Endothelial cell of umbilical vein (primary cell): ENCODE measurements around the gene LEP. TPM values are rescaled to one million over a fixed set of nuclear protein-coding genes. Genes with fewer than 3 reads are reported as not detected.

Source experiments
- BruUV-seq: library from RNA; stranded (reverse); fragments of 400-500 nt; replicated peaks from 2 replicates; lab custom pipeline; 2021; lab: Mats Ljungman, UMichigan
- CTCF ChIA-PET: fragments of 300-600, 350-600 bp; sonication (Branson Sonifier 250); formaldehyde crosslinking; loops from one replicate; lab custom pipeline; 2021; ENCODE audit warnings: antibody characterized with exemption, inconsistent platforms; lab: Charles Lee
- POLR2A ChIA-PET: fragments of 300-600, 350-600 bp; sonication (Branson Sonifier 250); formaldehyde crosslinking; loops from one replicate; lab custom pipeline; 2021; ENCODE audit warnings: antibody characterized with exemption, inconsistent platforms; lab: Charles Lee
- DNase-seq: peaks from one replicate; pipeline ENCODE4 v3.0.0-alpha.2; 2011; ENCODE audit warnings: low read depth, low spot score
- FAIRE-seq: peaks from 2 replicates; lab custom pipeline; 2011; peaks lifted over from hg19 to GRCh38; lab: Jason Lieb, UNC
- H2AFZ ChIP-seq: 2 replicates; pipeline ENCODE4 v1.6.0; 2012; ENCODE audit warnings: low read depth, low read length, control low read depth, inconsistent platforms
- H3K27ac ChIP-seq: 2 replicates; pipeline ENCODE4 v1.5.1; 2011; ENCODE audit warnings: low read depth, mild to moderate bottlenecking, control low read depth, low read length, moderate library complexity; ENCODE audit not compliant: insufficient read depth
- H3K27me3 ChIP-seq, 2 experiments: 2 replicates each; pipeline versions ENCODE4 v1.6.0 to v1.6.1; 2011; ENCODE audit warnings: low read length in 2 of 2, mixed read lengths in 1 of 2; ENCODE audit not compliant: control insufficient read depth in 2 of 2, insufficient read depth in 2 of 2
- H3K36me3 ChIP-seq, 2 experiments: 2 replicates in 1 of 2; 3 replicates in 1 of 2; pipeline ENCODE4 v1.5.1; 2011; ENCODE audit warnings: low read length in 2 of 2, mild to moderate bottlenecking in 1 of 2, moderate library complexity in 1 of 2; ENCODE audit not compliant: control insufficient read depth in 2 of 2, insufficient read depth in 2 of 2; ENCODE audit errors: extremely low read depth in 1 of 2
- H3K4me1 ChIP-seq: 3 replicates; pipeline ENCODE4 v1.5.1; 2011; ENCODE audit warnings: mild to moderate bottlenecking, low read length; ENCODE audit not compliant: control insufficient read depth, insufficient read depth; ENCODE audit errors: extremely low read depth
- H3K4me2 ChIP-seq: 2 replicates; pipeline ENCODE4 v1.6.1; 2011; ENCODE audit warnings: low read length, control low read depth, mixed read lengths; ENCODE audit not compliant: insufficient read depth
- H3K4me3 ChIP-seq, 3 experiments: fragments of 200-600 bp in 1 of 3; sonication (generic), shearing (Covaris generic) in 1 of 3; replicated peaks in 1 of 3; 2 replicates each; pipeline ENCODE4 v1.5.1; 2011 to 2016; ENCODE audit warnings: control low read depth in 3 of 3, low read length in 3 of 3, mild to moderate bottlenecking in 2 of 3, inconsistent platforms in 1 of 3, low read depth in 1 of 3, moderate library complexity in 1 of 3; ENCODE audit not compliant: insufficient read depth in 1 of 3
- H3K79me2 ChIP-seq: 2 replicates; pipeline ENCODE4 v1.6.0; 2012; ENCODE audit warnings: low read length, inconsistent platforms; ENCODE audit not compliant: control insufficient read depth, insufficient read depth
- H3K9ac ChIP-seq: replicated peaks from 2 replicates; pipeline ENCODE3; 2011; ENCODE audit warnings: low read length, control low read depth; ENCODE audit not compliant: insufficient read depth; ENCODE audit errors: extremely low read depth
- H3K9me1 ChIP-seq: replicated peaks from 3 replicates; pipeline ENCODE4 v1.6.0; 2011; ENCODE audit warnings: mild to moderate bottlenecking, low read length; ENCODE audit not compliant: control insufficient read depth, insufficient read depth; ENCODE audit errors: extremely low read depth
- H3K9me3 ChIP-seq: replicated peaks from 2 replicates; pipeline ENCODE4 v1.5.1; 2012; ENCODE audit warnings: low read length, inconsistent platforms; ENCODE audit not compliant: control insufficient read depth, insufficient read depth
- H4K20me1 ChIP-seq: replicated peaks from 2 replicates; pipeline ENCODE3; 2011; ENCODE audit warnings: mild to moderate bottlenecking, low read length; ENCODE audit not compliant: control insufficient read depth, insufficient read depth; ENCODE audit errors: extremely low read depth
- EZH2 ChIP-seq: IDR thresholded peaks from 2 replicates; pipeline ENCODE4 v1.6.1; 2012; ENCODE audit warnings: borderline replicate concordance, low read depth, mild to moderate bottlenecking, moderate library complexity, low read length, inconsistent platforms; ENCODE audit not compliant: severe bottlenecking
- FOS ChIP-seq: IDR thresholded peaks from 2 replicates; pipeline ENCODE4 v1.6.1; 2011; ENCODE audit warnings: mild to moderate bottlenecking, low read length, moderate library complexity, borderline replicate concordance; ENCODE audit not compliant: insufficient read depth
- GATA2 ChIP-seq: IDR thresholded peaks from 2 replicates; pipeline ENCODE4 v1.7.0; 2011; ENCODE audit warnings: low read depth, mild to moderate bottlenecking, moderate library complexity, mixed read lengths, low read length; ENCODE audit not compliant: insufficient read length, insufficient read depth
- JUN ChIP-seq: IDR thresholded peaks from 2 replicates; pipeline ENCODE4 v1.6.1; 2011; ENCODE audit warnings: borderline replicate concordance, low read depth; ENCODE audit not compliant: insufficient read length, insufficient read depth
- MYC ChIP-seq: IDR thresholded peaks from one replicate; pipeline ENCODE4 v1.6.1; 2011; ENCODE audit warnings: mild to moderate bottlenecking, low read depth, low read length
- POLR2A ChIP-seq: IDR thresholded peaks from 2 replicates; pipeline ENCODE4 v1.6.1; 2012; ENCODE audit warnings: low read depth, mild to moderate bottlenecking, control low read depth, low read length
- POLR2AphosphoS5 ChIP-seq: IDR thresholded peaks from 2 replicates; pipeline ENCODE4 v1.6.1; 2012; ENCODE audit warnings: low read depth, mild to moderate bottlenecking, control low read depth, low read length, moderate library complexity; ENCODE audit not compliant: insufficient read depth
- dilution Hi-C: fragments of 300-500 bp; cut with MboI; formaldehyde crosslinking; loops from one replicate; pipeline ENCODE4 v1.15.0; 2019; ENCODE audit warnings: low sequenced_read_pairs; ENCODE audit not compliant: extremely low pct_ligation_motif_present
- intact Hi-C: fragments of 100-400 bp; cut with micrococcal nuclease; formaldehyde crosslinking; loops from one replicate; pipeline ENCODE4 v1.10.0; 2022
- polyA plus RNA-seq, 4 experiments: library from polyadenylated mRNA; depleted of rRNA in 3 of 4; stranded (reverse) in 3 of 4; unstranded in 1 of 4; fragments of >200 nt; gene quantifications; 2 replicates each; pipeline versions ENCODE4 v1.2.1 to v1.2.3, GENCODE V29; 2011 to 2012; ENCODE audit warnings: missing spikeins in 1 of 4
- total RNA-seq: library from RNA; stranded (reverse); gene quantifications from 2 replicates; pipeline ENCODE4 v1.2.3, GENCODE V29; 2021
- TF ChIP-seq, protein P1 (sequence below): IDR thresholded peaks from 2 replicates; pipeline ENCODE4 v1.6.1; 2011; ENCODE audit not compliant: insufficient read depth, insufficient read length

Gene LEP
- total and polyA plus RNA-seq, 2 donors (not counting 3 experiments of a cell fraction or from before 2014, with no cell fraction given): not detected

DNA sequence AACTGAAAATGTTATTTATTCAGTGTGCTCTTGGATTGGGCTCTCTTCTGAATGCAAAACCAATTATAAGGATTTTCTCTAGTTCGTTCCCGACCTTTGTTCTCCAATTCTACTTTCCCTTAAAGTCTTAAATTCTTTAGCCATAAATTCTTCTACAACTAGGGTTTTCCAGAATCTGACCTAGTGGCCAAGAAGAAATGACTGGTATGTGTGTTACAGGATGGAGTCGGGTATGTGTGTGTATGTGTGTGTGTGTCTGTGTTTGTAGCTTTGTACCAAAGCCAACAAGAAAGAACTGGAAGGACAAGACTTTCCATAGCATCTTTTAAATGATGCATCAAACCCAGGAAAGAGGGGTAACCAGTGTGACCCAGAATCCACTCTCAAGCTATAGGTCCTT lies 25.8 kb upstream of the LEP start:
- FAIRE-seq (no peak), DNase-seq (no peak)
- H3K79me2 ChIP-seq: no peaks in the 10 kb centered on the region
- no peaks in the 10 kb centered on the region for H3K9me1 ChIP-seq
- no peak overlapping the region for H3K4me2 ChIP-seq
- no peak overlapping the region for H3K4me3 ChIP-seq
- ChIA-PET CTCF (interaction anchor here (0.8 kb wide), 1 partner anchor 11 kb away, joined by 3 read pairs; no protein-coding TSS in a partner anchor), POLR2A (interaction anchor here (0.6 kb wide), 1 partner anchor 584 kb away, joined by 7 read pairs; no protein-coding TSS in a partner anchor)
- no peak overlapping the region for H3K27ac ChIP-seq
- no peaks in the 10 kb centered on the region for H3K36me3 ChIP-seq
- no peak overlapping the region for H3K9ac ChIP-seq
- peaks cover 18 to 26% of the 10 kb centered on the region in 2 experiments for H3K27me3 ChIP-seq
- H3K4me1 ChIP-seq: no peaks in the 10 kb centered on the region
- intact Hi-C loops (no loop called here), dilution Hi-C loops (loop anchor here (25.0 kb wide), 1 partner anchor 503 kb away; no protein-coding TSS in a partner anchor)
- BruUV-seq: no TSS peak
- H4K20me1 ChIP-seq: no peaks in the 10 kb centered on the region
- no peak overlapping the region for H2AFZ ChIP-seq
- no peaks in the 10 kb centered on the region for H3K9me3 ChIP-seq
- no peak for TF ChIP-seq JUN
- no peak for TF ChIP-seq POLR2A
- TF ChIP-seq GATA2: no peak

DNA sequence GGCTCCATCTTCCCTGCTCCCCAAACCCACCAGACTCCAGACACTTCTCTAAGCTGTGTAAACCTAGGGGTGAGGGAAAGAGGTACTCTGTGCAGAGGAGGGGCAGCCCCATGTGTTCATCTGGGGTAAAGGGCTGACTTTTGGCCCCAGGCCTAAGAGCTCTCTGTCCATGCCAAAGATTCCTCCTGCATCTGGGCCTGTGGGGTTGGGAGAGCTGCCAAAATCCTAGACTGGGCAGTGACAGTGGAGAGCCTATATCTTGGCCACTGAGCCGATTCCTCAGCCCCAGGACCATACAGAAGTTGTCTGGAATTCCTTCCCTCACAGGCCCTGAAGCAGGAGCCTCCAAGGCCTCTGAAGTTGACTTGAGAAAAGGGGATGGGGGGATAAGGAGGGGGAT lies 25.3 kb upstream of the LEP start:
- H2AFZ ChIP-seq: no peak overlapping the region
- ChIA-PET POLR2A (no interaction called here), CTCF (interaction anchor here (0.8 kb wide), 1 partner anchor 12 kb away, joined by 3 read pairs; no protein-coding TSS in a partner anchor)
- no peak for DNase-seq
- TF ChIP-seq, protein P1, sequence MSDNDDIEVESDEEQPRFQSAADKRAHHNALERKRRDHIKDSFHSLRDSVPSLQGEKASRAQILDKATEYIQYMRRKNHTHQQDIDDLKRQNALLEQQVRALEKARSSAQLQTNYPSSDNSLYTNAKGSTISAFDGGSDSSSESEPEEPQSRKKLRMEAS: no peak
- TF ChIP-seq GATA2 (no peak), POLR2AphosphoS5 (no peak), POLR2A (no peak), FOS (no peak), EZH2 (no peak), MYC (no peak), JUN (no peak)
- no peaks in the 10 kb centered on the region for H3K9me1 ChIP-seq
- no peaks in the 10 kb centered on the region for H3K9me3 ChIP-seq
- no peak overlapping the region for H3K27ac ChIP-seq
- no peaks in the 10 kb centered on the region for H3K36me3 ChIP-seq
- H3K4me3 ChIP-seq: no peak overlapping the region
- H4K20me1 ChIP-seq: no peaks in the 10 kb centered on the region
- dilution Hi-C loops (loop anchor here (25.0 kb wide), 1 partner anchor 503 kb away; no protein-coding TSS in a partner anchor), intact Hi-C loops (no loop called here)
- peaks cover 20 to 31% of the 10 kb centered on the region in 2 experiments for H3K27me3 ChIP-seq
- no peaks in the 10 kb centered on the region for H3K79me2 ChIP-seq
- no peak overlapping the region for H3K9ac ChIP-seq
- FAIRE-seq: no peak
- no TSS peak for BruUV-seq
- H3K4me2 ChIP-seq: no peak overlapping the region
- no peaks in the 10 kb centered on the region for H3K4me1 ChIP-seq
